ENCODE results near the gene ADAD2. TPM values are rescaled to one million over a fixed set of nuclear protein-coding genes. Genes with fewer than 3 reads are reported as not detected.

ADAD2 gene
- total RNA-seq, 2 experiments from 2014 or later, result 0.30 to 0.45 TPM

Other genes with a start within 250 kb of the ADAD2 start
- under 1 TPM; 0.47 to 0.86 TPM for gene OSGIN1, start 237.9 kb upstream of the ADAD2 start, total RNA-seq
- not detected for gene NECAB2, start 222.9 kb upstream of the ADAD2 start, total RNA-seq
- not detected for gene SLC38A8, start 148.4 kb upstream of the ADAD2 start, total RNA-seq
- gene MBTPS1, start 74.2 kb upstream of the ADAD2 start, total RNA-seq, result 10 to 100 TPM; 36.9 to 41.3 TPM
- gene HSDL1, start 46.0 kb upstream of the ADAD2 start, total RNA-seq, result 1 to 10 TPM; 5.8 to 7.5 TPM
- not detected for gene DNAAF1, start 45.8 kb upstream of the ADAD2 start, total RNA-seq
- 10 to 100 TPM; 59.3 to 66.2 TPM for gene TAF1C, start 4.1 kb upstream of the ADAD2 start, total RNA-seq
- gene KCNG4, start 48.9 kb downstream of the ADAD2 start, total RNA-seq, result not detected
- gene WFDC1, start 103.7 kb downstream of the ADAD2 start, total RNA-seq, result not detected
- not detected for gene ATP2C2, start 177.4 kb downstream of the ADAD2 start, total RNA-seq

All from activated naive CD4-positive, alpha-beta T cell treated with anti-CD3 and anti-CD28 coated beads for 36 hours (primary cell).